IPS DF 4.7 (cell line): Measurements from ENCODE around the gene ACTN4.

Experiments
- DNase-seq: peaks from one replicate; pipeline ENCODE4 v3.0.0-alpha.2; 2013; ENCODE audit warnings: low spot score; ENCODE audit errors: extremely low read depth

The ACTN4 gene

GRCh38 chr19:38660724-38661123 is 13.3 kb downstream of the ACTN4 start:
- no peak for DNase-seq

- DNase-seq: no peak
Observed at GRCh38 chr19:38661136-38661535, 13.7 kb downstream of the ACTN4 start.

- no peak for DNase-seq
Observed at GRCh38 chr19:38661996-38662395, 14.5 kb downstream of the ACTN4 start.

- DNase-seq: no peak
Observed at GRCh38 chr19:38662537-38663155, 15.2 kb downstream of the ACTN4 start.

GRCh38 chr19:38663156-38663651 is 15.8 kb downstream of the ACTN4 start:
- no peak for DNase-seq

- no peak for DNase-seq
Observed at GRCh38 chr19:38663957-38664502, 16.6 kb downstream of the ACTN4 start.

GRCh38 chr19:38664503-38665211 is 17.2 kb downstream of the ACTN4 start:
- no peak for DNase-seq

GRCh38 chr19:38665219-38665931 is 17.9 kb downstream of the ACTN4 start:
- DNase-seq: no peak

- no peak for DNase-seq
Observed at GRCh38 chr19:38665950-38666662, 18.7 kb downstream of the ACTN4 start.

GRCh38 chr19:38666663-38667511 is 19.4 kb downstream of the ACTN4 start:
- DNase-seq: no peak

- DNase-seq: no peak
Observed at GRCh38 chr19:38667661-38668171, 20.3 kb downstream of the ACTN4 start.

- DNase-seq: no peak
Observed at GRCh38 chr19:38669552-38669951, 22.1 kb downstream of the ACTN4 start.

GRCh38 chr19:38670921-38671398 is 23.5 kb downstream of the ACTN4 start:
- no peak for DNase-seq

- no peak for DNase-seq
Observed at GRCh38 chr19:38671654-38672053, 24.2 kb downstream of the ACTN4 start.

GRCh38 chr19:38673030-38673429 is 25.6 kb downstream of the ACTN4 start:
- DNase-seq: no peak

GRCh38 chr19:38674388-38675171 is 27.1 kb downstream of the ACTN4 start:
- no peak for DNase-seq

- no peak for DNase-seq
Observed at GRCh38 chr19:38675611-38676010, 28.2 kb downstream of the ACTN4 start.

GRCh38 chr19:38676023-38676877 is 28.8 kb downstream of the ACTN4 start:
- DNase-seq: no peak
